ENCODE data around the gene FAM114A1. TPM values are rescaled to one million over a fixed set of nuclear protein-coding genes. Genes with fewer than 3 reads are reported as not detected.

FAM114A1 gene
- total and polyA plus RNA-seq, 9 donors: 32.8 to 99.7 (median 79.3) TPM

GRCh38 chr4:38866973-38867477 lies 581 bp upstream of the FAM114A1 start:
- no peaks in the 10 kb centered on the region for H3K27me3 ChIP-seq
- peaks cover 6% of the 10 kb centered on the region for H3K4me1 ChIP-seq (ENCODE audit: insufficient read depth)
- H3K4me3 ChIP-seq: peak overlapping the region; percentile 91
- H3K9me3 ChIP-seq: no peaks in the 10 kb centered on the region
- DNase-seq: no peak
- intact Hi-C loops (cut with DNase I): loop anchor here in 1 of 4 donors (10.0 kb wide), 1 partner anchor 802 kb away; no protein-coding TSS in a partner anchor
- no peaks in the 10 kb centered on the region for H3K36me3 ChIP-seq
- 33 to 45% (median 34%) methylated on average over 11 of the region's 11 CpGs for WGBS, 3 donors
- TF ChIP-seq POLR2A (IDR thresholded peaks at IDR 0.05) (no peak), EP300 (IDR thresholded peaks at IDR 0.05) (no peak)
- TF ChIP-seq, protein P1, sequence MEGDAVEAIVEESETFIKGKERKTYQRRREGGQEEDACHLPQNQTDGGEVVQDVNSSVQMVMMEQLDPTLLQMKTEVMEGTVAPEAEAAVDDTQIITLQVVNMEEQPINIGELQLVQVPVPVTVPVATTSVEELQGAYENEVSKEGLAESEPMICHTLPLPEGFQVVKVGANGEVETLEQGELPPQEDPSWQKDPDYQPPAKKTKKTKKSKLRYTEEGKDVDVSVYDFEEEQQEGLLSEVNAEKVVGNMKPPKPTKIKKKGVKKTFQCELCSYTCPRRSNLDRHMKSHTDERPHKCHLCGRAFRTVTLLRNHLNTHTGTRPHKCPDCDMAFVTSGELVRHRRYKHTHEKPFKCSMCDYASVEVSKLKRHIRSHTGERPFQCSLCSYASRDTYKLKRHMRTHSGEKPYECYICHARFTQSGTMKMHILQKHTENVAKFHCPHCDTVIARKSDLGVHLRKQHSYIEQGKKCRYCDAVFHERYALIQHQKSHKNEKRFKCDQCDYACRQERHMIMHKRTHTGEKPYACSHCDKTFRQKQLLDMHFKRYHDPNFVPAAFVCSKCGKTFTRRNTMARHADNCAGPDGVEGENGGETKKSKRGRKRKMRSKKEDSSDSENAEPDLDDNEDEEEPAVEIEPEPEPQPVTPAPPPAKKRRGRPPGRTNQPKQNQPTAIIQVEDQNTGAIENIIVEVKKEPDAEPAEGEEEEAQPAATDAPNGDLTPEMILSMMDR (IDR thresholded peaks at IDR 0.05): no peak
- H3K27ac ChIP-seq: peak overlapping the region; percentile 87 to 95

- H3K4me3 ChIP-seq: peak overlapping the region; percentile 91
- H3K9me3 ChIP-seq: no peaks in the 10 kb centered on the region
- peaks cover 6% of the 10 kb centered on the region for H3K4me1 ChIP-seq (ENCODE audit: insufficient read depth)
- peak; percentile 70 to 85 (median 79) for DNase-seq
- WGBS, 3 donors: 1 to 3% (median 3%) methylated on average over 28 to 30 of the region's 30 CpGs
- TF ChIP-seq EP300 (IDR thresholded peaks at IDR 0.05) (no peak), POLR2A (IDR thresholded peaks at IDR 0.05) (no peak)
- TF ChIP-seq, protein P1 (IDR thresholded peaks at IDR 0.05): no peak
- no peaks in the 10 kb centered on the region for H3K27me3 ChIP-seq
- no peaks in the 10 kb centered on the region for H3K36me3 ChIP-seq
- H3K27ac ChIP-seq: peak overlapping the region; percentile 87 to 95
- intact Hi-C loops (cut with DNase I): loop anchor here in 1 of 4 donors (10.0 kb wide), 1 partner anchor 804 kb away; no protein-coding TSS in a partner anchor
Observed at GRCh38 chr4:38868059-38868960, 704 bp downstream of the FAM114A1 start.

DNA sequence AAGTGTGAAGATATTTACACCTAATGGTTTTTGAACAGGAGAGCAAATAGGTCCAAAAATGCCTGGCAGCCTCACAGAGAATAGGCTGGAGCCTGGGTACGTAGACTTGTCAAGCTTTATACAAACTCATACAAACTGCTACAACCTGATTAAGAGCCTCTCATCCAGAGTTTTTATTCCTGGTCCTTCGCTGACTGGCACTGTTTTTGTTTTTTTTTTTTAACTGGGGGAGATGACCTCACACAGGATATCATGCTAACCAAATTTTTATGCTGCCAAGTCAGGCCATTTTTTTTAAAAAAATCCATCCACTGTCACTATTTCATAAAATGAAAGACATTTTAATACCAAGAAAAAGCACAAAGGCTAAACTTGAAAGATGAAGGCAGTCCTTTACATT lies 1.9 kb downstream of the FAM114A1 start:
- H3K9me3 ChIP-seq: no peaks in the 10 kb centered on the region
- TF ChIP-seq, protein P1 (IDR thresholded peaks at IDR 0.05): no peak
- TF ChIP-seq EP300 (IDR thresholded peaks at IDR 0.05) (no peak), POLR2A (IDR thresholded peaks at IDR 0.05) (no peak)
- no peaks in the 10 kb centered on the region for H3K27me3 ChIP-seq
- H3K4me1 ChIP-seq (ENCODE audit: insufficient read depth): peaks cover 9% of the 10 kb centered on the region
- no peak for DNase-seq
- no peaks in the 10 kb centered on the region for H3K36me3 ChIP-seq
- no peak overlapping the region for H3K4me3 ChIP-seq
- peak overlapping the region in 1 of 2 donors; percentile 95 for H3K27ac ChIP-seq
- WGBS, 3 donors: 30 to 34% (median 32%) methylated on average over 2 of the region's 2 CpGs
- intact Hi-C loops (cut with DNase I): loop anchor here in 1 of 4 donors (10.0 kb wide), 1 partner anchor 805 kb away; no protein-coding TSS in a partner anchor

- no peaks in the 10 kb centered on the region for H3K27me3 ChIP-seq
- no peaks in the 10 kb centered on the region for H3K9me3 ChIP-seq
- no peak overlapping the region for H3K4me3 ChIP-seq
- intact Hi-C loops (cut with DNase I): no loop called here
- H3K4me1 ChIP-seq (ENCODE audit: insufficient read depth): peaks cover 9% of the 10 kb centered on the region
- no peak overlapping the region for H3K27ac ChIP-seq
- peak in 2 of 5 donors; percentile 20 to 29 for DNase-seq
- 29 to 43% (median 40%) methylated on average over 7 of the region's 7 CpGs for WGBS, 3 donors
- no peak for TF ChIP-seq EP300 (IDR thresholded peaks at IDR 0.05)
- no peak for TF ChIP-seq POLR2A (IDR thresholded peaks at IDR 0.05)
- TF ChIP-seq, protein P1 (IDR thresholded peaks at IDR 0.05): no peak
- no peaks in the 10 kb centered on the region for H3K36me3 ChIP-seq
Observed at GRCh38 chr4:38870098-38870808, 2.6 kb downstream of the FAM114A1 start.

All from ovary (tissue), 9 donors.